SK-N-MC (cell line): ENCODE results near the gene VPS8.

Experiments used
- DNase-seq: peaks from one replicate; pipeline ENCODE4 v3.0.0-alpha.2; 2011; ENCODE audit warnings: low read depth, low spot score
- H3K27ac ChIP-seq: fragments of 200-600 bp; sonication (generic); 2 replicates; pipeline ENCODE4 v1.5.1; 2016; ENCODE audit warnings: mixed run types
- H3K36me3 ChIP-seq: fragments of 200-600 bp; sonication (generic); 2 replicates; pipeline ENCODE4 v1.6.1; 2017; ENCODE audit warnings: antibody characterized with exemption, low read length, mixed read lengths; ENCODE audit not compliant: insufficient read depth
- H3K4me3 ChIP-seq: fragments of 200-600 bp; sonication (generic); 2 replicates; pipeline ENCODE4 v1.5.1; 2016
- H3K9ac ChIP-seq: fragments of 200-600 bp; sonication (generic); 2 replicates; pipeline ENCODE4 v1.8.0; 2017; ENCODE audit warnings: mixed run types, mixed read lengths; ENCODE audit not compliant: insufficient read length
- H3K9me3 ChIP-seq: fragments of 200-600 bp; sonication (generic); 2 replicates; pipeline ENCODE4 v1.6.1; 2017; ENCODE audit warnings: low read depth, mild to moderate bottlenecking, antibody characterized with exemption, low read length, moderate library complexity, mixed read lengths
- EZH2 ChIP-seq: fragments of 200-600 bp; sonication (generic); IDR thresholded peaks from one replicate; pipeline ENCODE4 v1.6.1; 2017; ENCODE audit warnings: antibody characterized with exemption
- FOXP2 ChIP-seq: optimal IDR thresholded peaks from 2 replicates; pipeline ENCODE3; 2011; ENCODE audit warnings: mild to moderate bottlenecking, moderate library complexity; ENCODE audit not compliant: insufficient read depth; ENCODE audit errors: extremely low read length, control extremely low read depth
- POLR2AphosphoS5 ChIP-seq: IDR thresholded peaks from 2 replicates; pipeline ENCODE4 v1.6.1; 2012; ENCODE audit warnings: mild to moderate bottlenecking, low read depth, low read length, borderline replicate concordance

The VPS8 gene

GRCh38 chr3:185058796-185059195 lies 246.8 kb downstream of the VPS8 start:
- Histone ChIP-seq H3K36me3 (peaks cover 13% of the 10 kb centered on the region), H3K9ac (no peak overlapping the region), H3K4me3 (no peak overlapping the region), H3K27ac (no peak overlapping the region), H3K9me3 (0 out of 2 replicates have a peak, but pooled peaks cover 6% of the 10 kb centered on the region)
- TF ChIP-seq FOXP2: no peak
- no peak for DNase-seq

GRCh38 chr3:185059766-185060165 lies 247.8 kb downstream of the VPS8 start:
- no peak overlapping the region for H3K27ac ChIP-seq
- TF ChIP-seq EZH2 (no peak), FOXP2 (no peak), POLR2AphosphoS5 (no peak)
- peaks cover 9% of the 10 kb centered on the region for H3K36me3 ChIP-seq
- no peak for DNase-seq
- H3K9me3 ChIP-seq: 0 out of 2 replicates have a peak, but pooled peaks cover 6% of the 10 kb centered on the region
- no peak overlapping the region for H3K4me3 ChIP-seq
- no peak overlapping the region for H3K9ac ChIP-seq

GRCh38 chr3:185060655-185061054 lies 248.7 kb downstream of the VPS8 start:
- H3K36me3 ChIP-seq: peaks cover 2% of the 10 kb centered on the region; the same call in 1 of the 2 replicates
- H3K4me3 ChIP-seq: no peak overlapping the region
- 0 out of 2 replicates have a peak, but pooled peaks cover 6% of the 10 kb centered on the region for H3K9me3 ChIP-seq
- H3K9ac ChIP-seq: no peak overlapping the region
- no peak overlapping the region for H3K27ac ChIP-seq
- DNase-seq: no peak
- TF ChIP-seq EZH2: no peak
- no peak for TF ChIP-seq POLR2AphosphoS5
- no peak for TF ChIP-seq FOXP2

- no peak for DNase-seq
- TF ChIP-seq POLR2AphosphoS5 (no peak), FOXP2 (no peak), EZH2 (no peak)
- Histone ChIP-seq H3K36me3 (no peaks in the 10 kb centered on the region), H3K9ac (no peak overlapping the region), H3K27ac (no peak overlapping the region), H3K9me3 (0 out of 2 replicates have a peak, but pooled peaks cover 6% of the 10 kb centered on the region), H3K4me3 (no peak overlapping the region)
These were observed 250.2 kb downstream of the VPS8 start for GRCh38 chr3:185062191-185062590.

GRCh38 chr3:185063431-185063830 lies 251.5 kb downstream of the VPS8 start:
- H3K36me3 ChIP-seq: no peaks in the 10 kb centered on the region
- no peaks in the 10 kb centered on the region for H3K9me3 ChIP-seq
- DNase-seq: no peak
- no peak overlapping the region for H3K4me3 ChIP-seq
- H3K27ac ChIP-seq: no peak overlapping the region
- TF ChIP-seq FOXP2 (no peak), POLR2AphosphoS5 (no peak), EZH2 (no peak)
- H3K9ac ChIP-seq: no peak overlapping the region

- H3K9ac ChIP-seq: no peak overlapping the region
- no peak for TF ChIP-seq FOXP2
- no peak for TF ChIP-seq POLR2AphosphoS5
- TF ChIP-seq EZH2: no peak
- no peak overlapping the region for H3K27ac ChIP-seq
- no peak for DNase-seq
- H3K36me3 ChIP-seq: no peaks in the 10 kb centered on the region
- H3K9me3 ChIP-seq: no peaks in the 10 kb centered on the region
- H3K4me3 ChIP-seq: no peak overlapping the region
These were observed 253.1 kb downstream of the VPS8 start for GRCh38 chr3:185065059-185065458.

- Histone ChIP-seq H3K9me3 (no peaks in the 10 kb centered on the region), H3K27ac (no peak overlapping the region), H3K9ac (no peak overlapping the region), H3K4me3 (no peak overlapping the region), H3K36me3 (no peaks in the 10 kb centered on the region)
- no peak for DNase-seq
- TF ChIP-seq EZH2: no peak
- TF ChIP-seq POLR2AphosphoS5: no peak
- no peak for TF ChIP-seq FOXP2
These were observed 254.3 kb downstream of the VPS8 start for GRCh38 chr3:185066251-185066650.

GRCh38 chr3:185067173-185067572 lies 255.2 kb downstream of the VPS8 start:
- no peak overlapping the region for H3K27ac ChIP-seq
- no peak for DNase-seq
- TF ChIP-seq POLR2AphosphoS5 (no peak), FOXP2 (no peak), EZH2 (no peak)
- no peaks in the 10 kb centered on the region for H3K9me3 ChIP-seq
- no peak overlapping the region for H3K9ac ChIP-seq
- H3K36me3 ChIP-seq: no peaks in the 10 kb centered on the region
- no peak overlapping the region for H3K4me3 ChIP-seq

GRCh38 chr3:185069037-185070030 lies 257.4 kb downstream of the VPS8 start:
- H3K4me3 ChIP-seq: no peak overlapping the region
- no peaks in the 10 kb centered on the region for H3K9me3 ChIP-seq
- no peak overlapping the region for H3K9ac ChIP-seq
- no peak overlapping the region for H3K27ac ChIP-seq
- TF ChIP-seq POLR2AphosphoS5: no peak
- TF ChIP-seq EZH2: no peak
- no peak for TF ChIP-seq FOXP2
- H3K36me3 ChIP-seq: no peaks in the 10 kb centered on the region
- DNase-seq: no peak
